Neural progenitor cell (in vitro differentiated cells): ENCODE measurements around the gene GLI2. TPM values are rescaled to one million over a fixed set of nuclear protein-coding genes. Genes with fewer than 3 reads are reported as not detected.
A peak's percentile ranks its signal among the peaks of the same experiment; 100 is the strongest.

Experiments
- DNase-seq: peaks from one replicate; pipeline ENCODE4 v3.0.0-alpha.2; 2016; ENCODE audit warnings: low spot score
- H2AFZ ChIP-seq: fragments of 200-600 bp; sonication (generic); replicated peaks from 2 replicates; pipeline ENCODE4 v1.6.1; 2016; ENCODE audit warnings: antibody characterized with exemption
- H3F3A ChIP-seq: fragments of 200-600 bp; sonication (generic); 2 replicates; pipeline ENCODE4 v1.6.1; 2016; ENCODE audit warnings: antibody characterized with exemption, low read depth
- H3K27ac ChIP-seq: fragments of 200-600 bp; sonication (generic); 2 replicates; pipeline ENCODE4 v1.5.1; 2016; ENCODE audit warnings: mild to moderate bottlenecking
- H3K27me3 ChIP-seq: fragments of 200-600 bp; sonication (generic); 2 replicates; pipeline ENCODE4 v1.6.1; 2016; ENCODE audit warnings: mild to moderate bottlenecking, moderate library complexity
- H3K36me3 ChIP-seq: fragments of 200-600 bp; sonication (generic); 2 replicates; pipeline ENCODE4 v1.5.1; 2016
- H3K4me1 ChIP-seq: fragments of 200-600 bp; sonication (generic); 2 replicates; pipeline ENCODE4 v1.6.1; 2016; ENCODE audit warnings: mixed run types
- H3K4me2 ChIP-seq: fragments of 200-600 bp; sonication (generic); 2 replicates; pipeline ENCODE4 v1.6.1; 2016
- H3K4me3 ChIP-seq: fragments of 200-600 bp; sonication (generic); 2 replicates; pipeline ENCODE4 v1.5.1; 2016
- H3K79me2 ChIP-seq: fragments of 200-600 bp; sonication (generic); 2 replicates; pipeline ENCODE4 v1.6.1; 2016; ENCODE audit warnings: low read depth
- H3K9ac ChIP-seq: fragments of 200-600 bp; sonication (generic); 2 replicates; pipeline ENCODE4 v1.6.1; 2016
- H3K9me3 ChIP-seq: fragments of 200-600 bp; sonication (generic); 2 replicates; pipeline ENCODE4 v1.5.1; 2016; ENCODE audit warnings: low read depth
- H4K20me1 ChIP-seq: fragments of 200-600 bp; sonication (generic); 2 replicates; pipeline ENCODE4 v1.6.1; 2016; ENCODE audit warnings: low read depth
- H3K27ac Mint-ChIP-seq: 3 replicates; pipeline ENCODE4 v1.8.0; 2021; ENCODE audit warnings: mixed read lengths
- H3K27me3 Mint-ChIP-seq: 2 replicates; pipeline ENCODE4 v1.8.0; 2022; ENCODE audit warnings: low read depth, mild to moderate bottlenecking, inconsistent platforms, moderate library complexity, mixed read lengths; ENCODE audit not compliant: insufficient read depth
- H3K36me3 Mint-ChIP-seq: 3 replicates; pipeline ENCODE4 v1.8.0; 2021; ENCODE audit warnings: mixed read lengths
- H3K4me1 Mint-ChIP-seq: 3 replicates; pipeline ENCODE4 v1.8.0; 2021; ENCODE audit warnings: mixed read lengths
- H3K4me3 Mint-ChIP-seq: 3 replicates; pipeline ENCODE4 v1.8.0; 2021; ENCODE audit warnings: mild to moderate bottlenecking, moderate library complexity, mixed read lengths
- H3K9me3 Mint-ChIP-seq: 3 replicates; pipeline ENCODE4 v1.8.0; 2020; ENCODE audit warnings: mixed read lengths
- CTCF ChIP-seq: fragments of 200-600 bp; sonication (generic); IDR thresholded peaks from 2 replicates; pipeline ENCODE4 v1.5.1; 2017; ENCODE audit warnings: antibody characterized with exemption, mild to moderate bottlenecking
- EZH2 ChIP-seq: fragments of 200-600 bp; sonication (generic); IDR thresholded peaks from 2 replicates; pipeline ENCODE4 v1.6.1; 2017; ENCODE audit warnings: antibody characterized with exemption, mild to moderate bottlenecking, moderate library complexity
- EZH2phosphoT487 ChIP-seq: fragments of 200-600 bp; sonication (generic); IDR thresholded peaks from 2 replicates; pipeline ENCODE4 v1.6.1; 2017; ENCODE audit warnings: antibody characterized with exemption
- total RNA-seq: library from RNA; depleted of rRNA; stranded (reverse); fragments of >200 nt; gene quantifications from 2 replicates; pipeline ENCODE4 v1.2.3, GENCODE V29; 2015; ENCODE audit warnings: low replicate concordance

GLI2 gene
- total RNA-seq, 1 donor from 2014 or later: 9.4 TPM

GRCh38 chr2:120744817-120745216 is 9.1 kb downstream of the GLI2 start:
- peaks cover 8% of the 10 kb centered on the region for H3K36me3 Mint-ChIP-seq
- H3K4me2 ChIP-seq: no peak overlapping the region
- no peaks in the 10 kb centered on the region for H3K9me3 ChIP-seq
- H3K27me3 Mint-ChIP-seq: peaks cover 3% of the 10 kb centered on the region
- no peaks in the 10 kb centered on the region for H3K27me3 ChIP-seq
- H3K79me2 ChIP-seq: peaks cover 94% of the 10 kb centered on the region
- H3K4me1 ChIP-seq: peaks cover 53% of the 10 kb centered on the region
- TF ChIP-seq EZH2 (no peak), CTCF (no peak), EZH2phosphoT487 (no peak)
- H3K9ac ChIP-seq: no peak overlapping the region
- H3K4me3 ChIP-seq: no peak overlapping the region
- H4K20me1 ChIP-seq: peaks cover 92% of the 10 kb centered on the region
- H3K4me3 Mint-ChIP-seq: no peak overlapping the region
- DNase-seq: no peak
- H3K27ac Mint-ChIP-seq: no peak overlapping the region
- H3F3A ChIP-seq: peaks cover 42% of the 10 kb centered on the region
- H3K9me3 Mint-ChIP-seq: no peaks in the 10 kb centered on the region
- H3K36me3 ChIP-seq: no peaks in the 10 kb centered on the region
- H2AFZ ChIP-seq: no peak overlapping the region
- no peak overlapping the region for H3K27ac ChIP-seq
- H3K4me1 Mint-ChIP-seq: peaks cover 73% of the 10 kb centered on the region

GRCh38 chr2:120745420-120746111 is 9.9 kb downstream of the GLI2 start:
- H3K4me1 ChIP-seq: peaks cover 56% of the 10 kb centered on the region
- no peak overlapping the region for H3K4me3 ChIP-seq
- peak overlapping the region; percentile 50 for H3K4me3 Mint-ChIP-seq
- H3K27me3 ChIP-seq: no peaks in the 10 kb centered on the region
- peaks cover 8% of the 10 kb centered on the region for H3K36me3 Mint-ChIP-seq
- no peak overlapping the region for H3K27ac ChIP-seq
- no peaks in the 10 kb centered on the region for H3K9me3 ChIP-seq
- H3K9ac ChIP-seq: no peak overlapping the region
- H3K27me3 Mint-ChIP-seq: peaks cover 3% of the 10 kb centered on the region
- H3K27ac Mint-ChIP-seq: peak overlapping the region; percentile 46
- H2AFZ ChIP-seq: no peak overlapping the region
- peaks cover 92% of the 10 kb centered on the region for H4K20me1 ChIP-seq
- H3K9me3 Mint-ChIP-seq: no peaks in the 10 kb centered on the region
- H3K4me1 Mint-ChIP-seq: peaks cover 73% of the 10 kb centered on the region
- H3K79me2 ChIP-seq: peaks cover 97% of the 10 kb centered on the region
- no peak for TF ChIP-seq EZH2
- no peak for TF ChIP-seq CTCF
- TF ChIP-seq EZH2phosphoT487: no peak
- H3F3A ChIP-seq: peaks cover 41% of the 10 kb centered on the region
- no peak overlapping the region for H3K4me2 ChIP-seq
- no peak for DNase-seq
- no peaks in the 10 kb centered on the region for H3K36me3 ChIP-seq

GRCh38 chr2:120746144-120746543 is 10.5 kb downstream of the GLI2 start:
- no peak overlapping the region for H2AFZ ChIP-seq
- no peak overlapping the region for H3K27ac ChIP-seq
- H4K20me1 ChIP-seq: peaks cover 93% of the 10 kb centered on the region
- H3K4me1 ChIP-seq: peaks cover 60% of the 10 kb centered on the region
- no peak overlapping the region for H3K4me3 Mint-ChIP-seq
- no peak overlapping the region for H3K27ac Mint-ChIP-seq
- H3K9me3 ChIP-seq: no peaks in the 10 kb centered on the region
- peaks cover 3% of the 10 kb centered on the region for H3K27me3 Mint-ChIP-seq
- peaks cover 9% of the 10 kb centered on the region for H3K36me3 Mint-ChIP-seq
- H3K79me2 ChIP-seq: peaks cover 100% of the 10 kb centered on the region
- H3K4me1 Mint-ChIP-seq: peaks cover 70% of the 10 kb centered on the region
- TF ChIP-seq CTCF: no peak
- no peak for TF ChIP-seq EZH2phosphoT487
- TF ChIP-seq EZH2: no peak
- no peak for DNase-seq
- H3F3A ChIP-seq: peaks cover 37% of the 10 kb centered on the region
- H3K9me3 Mint-ChIP-seq: no peaks in the 10 kb centered on the region
- no peaks in the 10 kb centered on the region for H3K27me3 ChIP-seq
- no peaks in the 10 kb centered on the region for H3K36me3 ChIP-seq
- no peak overlapping the region for H3K4me3 ChIP-seq
- no peak overlapping the region for H3K9ac ChIP-seq
- no peak overlapping the region for H3K4me2 ChIP-seq
